Measurements from ENCODE around the gene RNF182. TPM values are rescaled to one million over a fixed set of nuclear protein-coding genes. Genes with fewer than 3 reads are reported as not detected.

RNF182 gene
- polyA plus RNA-seq, 3 donors, result not detected

DNA sequence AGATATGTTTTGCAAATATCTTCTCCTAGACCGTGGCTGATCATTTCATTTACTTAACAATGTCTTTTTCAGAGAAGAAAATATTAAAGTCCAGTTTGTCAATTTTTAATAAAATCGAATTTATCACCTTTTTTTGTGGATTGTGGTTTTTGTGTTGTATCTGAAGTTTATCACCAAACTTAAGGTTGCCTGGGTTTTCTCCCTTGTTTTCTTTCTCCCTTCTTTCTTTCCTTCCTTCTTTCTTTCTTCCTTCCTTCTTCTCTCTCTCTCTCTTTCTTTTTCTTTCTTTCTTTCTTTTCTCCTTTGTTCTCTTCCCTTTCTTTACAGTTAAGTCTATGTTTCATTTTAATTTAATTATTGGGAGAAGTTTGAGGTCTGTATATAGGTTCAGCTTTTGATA lies 68.7 kb downstream of the RNF182 start:
- TF ChIP-seq, protein P1, sequence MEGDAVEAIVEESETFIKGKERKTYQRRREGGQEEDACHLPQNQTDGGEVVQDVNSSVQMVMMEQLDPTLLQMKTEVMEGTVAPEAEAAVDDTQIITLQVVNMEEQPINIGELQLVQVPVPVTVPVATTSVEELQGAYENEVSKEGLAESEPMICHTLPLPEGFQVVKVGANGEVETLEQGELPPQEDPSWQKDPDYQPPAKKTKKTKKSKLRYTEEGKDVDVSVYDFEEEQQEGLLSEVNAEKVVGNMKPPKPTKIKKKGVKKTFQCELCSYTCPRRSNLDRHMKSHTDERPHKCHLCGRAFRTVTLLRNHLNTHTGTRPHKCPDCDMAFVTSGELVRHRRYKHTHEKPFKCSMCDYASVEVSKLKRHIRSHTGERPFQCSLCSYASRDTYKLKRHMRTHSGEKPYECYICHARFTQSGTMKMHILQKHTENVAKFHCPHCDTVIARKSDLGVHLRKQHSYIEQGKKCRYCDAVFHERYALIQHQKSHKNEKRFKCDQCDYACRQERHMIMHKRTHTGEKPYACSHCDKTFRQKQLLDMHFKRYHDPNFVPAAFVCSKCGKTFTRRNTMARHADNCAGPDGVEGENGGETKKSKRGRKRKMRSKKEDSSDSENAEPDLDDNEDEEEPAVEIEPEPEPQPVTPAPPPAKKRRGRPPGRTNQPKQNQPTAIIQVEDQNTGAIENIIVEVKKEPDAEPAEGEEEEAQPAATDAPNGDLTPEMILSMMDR (IDR thresholded peaks at IDR 0.05), result no peak
- DNase-seq, result no peak
- Mint-ChIP-seq H3K9me3 (peaks cover under 1 to 10% (median 1%) of the 10 kb centered on the region in 7 donors), H3K27ac (no peak overlapping the region), H3K4me3 (no peak overlapping the region), H3K27me3 (ENCODE audit: low read depth in 3 of 3) (peaks cover 3 to 14% (median 10%) of the 10 kb centered on the region in 3 donors), H3K36me3 (no peaks in the 10 kb centered on the region), H3K4me1 (no peaks in the 10 kb centered on the region)
- H2AFZ ChIP-seq (ENCODE audit: insufficient read depth, low read depth, low read length, poor library complexity, severe bottlenecking), result no peak overlapping the region
- H3K27ac ChIP-seq (ENCODE audit: low read depth in 1 of 2, low read length in 2 of 2), result no peak overlapping the region
- intact Hi-C loops (cut with micrococcal nuclease), result no loop called here
- no peaks in the 10 kb centered on the region for H3K36me3 ChIP-seq (replicated peaks in 1 of 2; ENCODE audit: control insufficient read depth in 1 of 2, insufficient read depth in 2 of 2, low read length in 2 of 2)
- peaks cover 2 to 3% of the 10 kb centered on the region in 2 donors for H3K27me3 ChIP-seq (ENCODE audit: control insufficient read depth in 2 of 2, insufficient read depth in 2 of 2, low read length in 2 of 2)
- H3K79me2 ChIP-seq (ENCODE audit: insufficient read depth, low read length), result no peaks in the 10 kb centered on the region
- H3K9ac ChIP-seq (ENCODE audit: insufficient read depth, low read length, poor library complexity, severe bottlenecking), result no peak overlapping the region
- H4K20me1 ChIP-seq (ENCODE audit: insufficient read depth, low read length), result no peaks in the 10 kb centered on the region
- WGBS (ENCODE audit: insufficient coverage), result no CpG with 5 or more reads among the region's 2 CpGs
- no peak overlapping the region for H3K4me2 ChIP-seq (replicated peaks; ENCODE audit: extremely low read depth, low read length, poor library complexity, severe bottlenecking)
- H3K9me3 ChIP-seq (replicated peaks in 1 of 2; ENCODE audit: control insufficient read depth in 1 of 2, insufficient read depth in 1 of 2, low read length in 2 of 2), result peaks cover 0 to 2% of the 10 kb centered on the region in 2 donors
- H3K4me3 ChIP-seq (replicated peaks in 1 of 3; ENCODE audit: low read depth in 2 of 3, low read length in 3 of 3), result no peak overlapping the region
- H3K4me1 ChIP-seq (ENCODE audit: control insufficient read depth in 1 of 2, insufficient read depth in 2 of 2, low read length in 2 of 2), result no peaks in the 10 kb centered on the region

- Histone ChIP-seq H3K9me3 (replicated peaks in 1 of 2; ENCODE audit: control insufficient read depth in 1 of 2, insufficient read depth in 1 of 2, low read length in 2 of 2) (peaks cover 0 to 3% of the 10 kb centered on the region in 2 donors), H3K4me1 (ENCODE audit: control insufficient read depth in 1 of 2, insufficient read depth in 2 of 2, low read length in 2 of 2) (no peaks in the 10 kb centered on the region), H3K27ac (ENCODE audit: low read depth in 1 of 2, low read length in 2 of 2) (no peak overlapping the region), H3K27me3 (ENCODE audit: control insufficient read depth in 2 of 2, insufficient read depth in 2 of 2, low read length in 2 of 2) (no peaks in the 10 kb centered on the region), H3K9ac (ENCODE audit: insufficient read depth, low read length, poor library complexity, severe bottlenecking) (no peak overlapping the region), H3K4me2 (replicated peaks; ENCODE audit: extremely low read depth, low read length, poor library complexity, severe bottlenecking) (no peak overlapping the region), H4K20me1 (ENCODE audit: insufficient read depth, low read length) (no peaks in the 10 kb centered on the region), H3K79me2 (ENCODE audit: insufficient read depth, low read length) (no peaks in the 10 kb centered on the region), H3K36me3 (replicated peaks in 1 of 2; ENCODE audit: control insufficient read depth in 1 of 2, insufficient read depth in 2 of 2, low read length in 2 of 2) (no peaks in the 10 kb centered on the region), H3K4me3 (replicated peaks in 1 of 3; ENCODE audit: low read depth in 2 of 3, low read length in 3 of 3) (no peak overlapping the region), H2AFZ (ENCODE audit: insufficient read depth, low read depth, low read length, poor library complexity, severe bottlenecking) (no peak overlapping the region)
- no CpG with 5 or more reads among the region's 3 CpGs for WGBS (ENCODE audit: insufficient coverage)
- Mint-ChIP-seq H3K27me3 (ENCODE audit: low read depth in 3 of 3) (peaks cover 0 to 7% (median 6%) of the 10 kb centered on the region in 3 donors), H3K4me1 (no peaks in the 10 kb centered on the region), H3K4me3 (no peak overlapping the region), H3K27ac (no peak overlapping the region), H3K9me3 (peaks cover 2 to 14% (median 4%) of the 10 kb centered on the region in 7 donors), H3K36me3 (no peaks in the 10 kb centered on the region)
- no peak for DNase-seq
- TF ChIP-seq, protein P1 (IDR thresholded peaks at IDR 0.05), result no peak
- intact Hi-C loops (cut with micrococcal nuclease), result no loop called here
Measured at GRCh38 chr6:13998356-13998755, 73.6 kb downstream of the RNF182 start.

Measured in CD14-positive monocyte (primary cell).